ENCODE measurements around the gene EXOC4.
"Not testable (repeated sequence)": the region's sequence is repeated elsewhere in the genome, so short reads cannot be mapped to it uniquely, and the experiment has no call there.

EXOC4 gene

GRCh38 chr7:133777701-133778100, 524.8 kb downstream of the EXOC4 start:
- WGBS, 2 experiments (ENCODE audit: insufficient coverage in 2 of 2), result 88 to 94% methylated on average over 1 to 3 of the region's 4 CpGs
- H3K4me3 ChIP-seq (ENCODE audit: extremely low read depth, insufficient read depth, low read length, poor library complexity, severe bottlenecking), result no peak overlapping the region
- H3K27ac ChIP-seq (ENCODE audit: low read depth, low read length, severe bottlenecking), result no peak overlapping the region

GRCh38 chr7:133778472-133778871, 525.6 kb downstream of the EXOC4 start:
- WGBS, 2 experiments (ENCODE audit: insufficient coverage in 2 of 2), result 98 to 100% methylated on average over 3 to 4 of the region's 5 CpGs
- Histone ChIP-seq H3K27ac (ENCODE audit: low read depth, low read length, severe bottlenecking) (no peak overlapping the region), H3K4me1 (ENCODE audit: control insufficient read depth, insufficient read depth, low read length, poor library complexity, severe bottlenecking) (no peaks in the 10 kb centered on the region)

More at GRCh38 chr7:133777701-133778100, 524.8 kb downstream of the EXOC4 start:
- no peaks in the 10 kb centered on the region for H3K9me3 ChIP-seq (ENCODE audit: control insufficient read depth, low read length)
- no peaks in the 10 kb centered on the region for H3K4me1 ChIP-seq (ENCODE audit: control insufficient read depth, insufficient read depth, low read length, poor library complexity, severe bottlenecking)
- H3K36me3 ChIP-seq (ENCODE audit: control insufficient read depth, insufficient read depth, low read length), result no peaks in the 10 kb centered on the region

GRCh38 chr7:133779538-133779937, 526.7 kb downstream of the EXOC4 start:
- H3K4me3 ChIP-seq (ENCODE audit: extremely low read depth, insufficient read depth, low read length, poor library complexity, severe bottlenecking); H3K27ac ChIP-seq (ENCODE audit: low read depth, low read length, severe bottlenecking); H3K36me3 ChIP-seq (ENCODE audit: control insufficient read depth, insufficient read depth, low read length); H3K9me3 ChIP-seq (ENCODE audit: control insufficient read depth, low read length); H3K4me1 ChIP-seq (ENCODE audit: control insufficient read depth, insufficient read depth, low read length, poor library complexity, severe bottlenecking): not testable (repeated sequence)
- WGBS, 2 experiments (ENCODE audit: insufficient coverage in 2 of 2), result 91 to 100% methylated on average over 3 of the region's 4 CpGs

More at GRCh38 chr7:133778472-133778871, 525.6 kb downstream of the EXOC4 start:
- Histone ChIP-seq H3K9me3 (ENCODE audit: control insufficient read depth, low read length) (no peaks in the 10 kb centered on the region), H3K36me3 (ENCODE audit: control insufficient read depth, insufficient read depth, low read length) (no peaks in the 10 kb centered on the region), H3K4me3 (ENCODE audit: extremely low read depth, insufficient read depth, low read length, poor library complexity, severe bottlenecking) (no peak overlapping the region)

DNA sequence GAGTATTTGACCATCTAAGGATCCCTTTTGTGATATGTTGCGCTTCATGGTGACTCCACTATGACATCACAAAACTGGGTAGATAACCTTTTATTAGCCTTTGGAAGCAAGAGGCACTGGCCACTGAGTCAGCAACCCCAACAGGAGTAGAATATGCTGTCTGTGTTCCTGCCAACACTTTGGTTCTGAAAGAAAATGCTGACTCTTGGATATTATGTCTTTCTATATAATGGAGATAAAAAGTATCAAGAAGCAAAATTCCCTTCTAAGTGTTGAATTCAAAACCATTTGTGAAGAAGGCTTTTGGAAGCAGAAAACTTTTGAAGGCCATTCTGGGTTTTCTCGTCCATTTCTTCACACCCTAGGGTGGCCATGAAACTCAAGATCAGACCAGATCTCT, 528.0 kb downstream of the EXOC4 start:
- Histone ChIP-seq H3K36me3 (ENCODE audit: control insufficient read depth, insufficient read depth, low read length) (no peaks in the 10 kb centered on the region), H3K27ac (ENCODE audit: low read depth, low read length, severe bottlenecking) (no peak overlapping the region), H3K4me1 (ENCODE audit: control insufficient read depth, insufficient read depth, low read length, poor library complexity, severe bottlenecking) (no peaks in the 10 kb centered on the region), H3K4me3 (ENCODE audit: extremely low read depth, insufficient read depth, low read length, poor library complexity, severe bottlenecking) (no peak overlapping the region), H3K9me3 (ENCODE audit: control insufficient read depth, low read length) (no peaks in the 10 kb centered on the region)
- 0% methylated on average over 1 of the region's 2 CpGs; no CpG with 5 or more reads in 1 of the 2 experiments for WGBS, 2 experiments (ENCODE audit: insufficient coverage in 2 of 2)

- no peak overlapping the region for H3K27ac ChIP-seq (ENCODE audit: low read depth, low read length, severe bottlenecking)
- H3K4me1 ChIP-seq (ENCODE audit: control insufficient read depth, insufficient read depth, low read length, poor library complexity, severe bottlenecking), result no peaks in the 10 kb centered on the region
- no peaks in the 10 kb centered on the region for H3K36me3 ChIP-seq (ENCODE audit: control insufficient read depth, insufficient read depth, low read length)
- no peak overlapping the region for H3K4me3 ChIP-seq (ENCODE audit: extremely low read depth, insufficient read depth, low read length, poor library complexity, severe bottlenecking)
- 90 to 91% methylated on average over 6 of the region's 7 CpGs for WGBS, 2 experiments (ENCODE audit: insufficient coverage in 2 of 2)
- no peaks in the 10 kb centered on the region for H3K9me3 ChIP-seq (ENCODE audit: control insufficient read depth, low read length)
These were observed 528.7 kb downstream of the EXOC4 start for GRCh38 chr7:133781486-133782090.

DNA sequence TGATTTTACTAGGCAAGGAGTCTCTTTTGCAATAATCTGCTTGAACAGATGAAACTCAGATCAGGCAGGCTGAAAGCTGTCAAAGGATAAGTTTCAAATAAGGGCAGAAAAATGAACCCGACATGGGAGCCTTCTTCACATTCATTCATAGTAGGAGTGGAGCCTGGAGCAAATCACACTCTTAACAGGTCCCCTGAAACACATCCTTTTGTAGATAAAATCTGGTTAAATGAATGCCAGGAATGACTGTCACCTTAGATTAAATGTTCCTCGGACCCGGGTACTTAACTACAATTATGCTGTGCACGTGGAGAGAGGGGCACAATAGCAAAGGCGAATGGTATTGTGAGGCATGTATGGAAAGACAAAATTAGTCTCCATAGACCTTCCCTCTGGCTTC, 529.6 kb downstream of the EXOC4 start:
- Histone ChIP-seq H3K9me3 (ENCODE audit: control insufficient read depth, low read length) (no peaks in the 10 kb centered on the region), H3K4me3 (ENCODE audit: extremely low read depth, insufficient read depth, low read length, poor library complexity, severe bottlenecking) (no peak overlapping the region), H3K36me3 (ENCODE audit: control insufficient read depth, insufficient read depth, low read length) (no peaks in the 10 kb centered on the region), H3K4me1 (ENCODE audit: control insufficient read depth, insufficient read depth, low read length, poor library complexity, severe bottlenecking) (no peaks in the 10 kb centered on the region), H3K27ac (ENCODE audit: low read depth, low read length, severe bottlenecking) (no peak overlapping the region)
- WGBS, 2 experiments (ENCODE audit: insufficient coverage in 2 of 2), result 92 to 94% methylated on average over 3 to 4 of the region's 5 CpGs

GRCh38 chr7:133783276-133783675, 530.4 kb downstream of the EXOC4 start:
- no peaks in the 10 kb centered on the region for H3K9me3 ChIP-seq (ENCODE audit: control insufficient read depth, low read length)
- H3K4me1 ChIP-seq (ENCODE audit: control insufficient read depth, insufficient read depth, low read length, poor library complexity, severe bottlenecking), result no peaks in the 10 kb centered on the region
- no peaks in the 10 kb centered on the region for H3K36me3 ChIP-seq (ENCODE audit: control insufficient read depth, insufficient read depth, low read length)
- no peak overlapping the region for H3K27ac ChIP-seq (ENCODE audit: low read depth, low read length, severe bottlenecking)
- no peak overlapping the region for H3K4me3 ChIP-seq (ENCODE audit: extremely low read depth, insufficient read depth, low read length, poor library complexity, severe bottlenecking)
- no CpG with 5 or more reads among the region's 2 CpGs for WGBS, 2 experiments (ENCODE audit: insufficient coverage in 2 of 2)

DNA sequence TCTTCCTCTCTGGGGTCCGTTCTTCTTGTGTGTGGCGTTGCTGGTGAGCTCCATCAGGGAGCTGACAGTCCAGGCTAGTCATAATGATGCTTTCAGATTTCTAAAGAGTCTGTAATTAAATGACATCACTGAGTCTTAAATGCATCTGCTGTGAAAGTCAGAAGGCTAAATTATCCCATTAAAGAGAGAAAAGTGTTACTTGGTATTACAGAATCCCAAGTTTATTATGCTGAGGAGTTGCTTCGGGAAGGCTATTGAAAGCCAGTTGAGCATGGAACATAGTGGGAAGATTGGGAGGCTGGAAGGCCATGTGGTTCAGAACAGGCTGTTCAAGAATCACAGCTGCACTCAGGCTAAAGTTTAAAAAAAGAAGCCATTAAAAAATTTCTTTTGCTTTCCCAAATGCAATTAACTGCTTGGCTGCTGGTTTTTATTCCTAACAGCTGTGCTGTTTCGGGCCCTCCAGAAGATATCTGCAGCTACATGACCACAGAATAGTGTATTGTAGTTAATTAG, 531.7 kb downstream of the EXOC4 start:
- Histone ChIP-seq H3K36me3 (ENCODE audit: control insufficient read depth, insufficient read depth, low read length) (no peaks in the 10 kb centered on the region), H3K4me3 (ENCODE audit: extremely low read depth, insufficient read depth, low read length, poor library complexity, severe bottlenecking) (no peak overlapping the region), H3K9me3 (ENCODE audit: control insufficient read depth, low read length) (no peaks in the 10 kb centered on the region), H3K27ac (ENCODE audit: low read depth, low read length, severe bottlenecking) (no peak overlapping the region), H3K4me1 (ENCODE audit: control insufficient read depth, insufficient read depth, low read length, poor library complexity, severe bottlenecking) (no peaks in the 10 kb centered on the region)
- 83 to 100% methylated on average over 1 of the region's 4 CpGs for WGBS, 2 experiments (ENCODE audit: insufficient coverage in 2 of 2)

DNA sequence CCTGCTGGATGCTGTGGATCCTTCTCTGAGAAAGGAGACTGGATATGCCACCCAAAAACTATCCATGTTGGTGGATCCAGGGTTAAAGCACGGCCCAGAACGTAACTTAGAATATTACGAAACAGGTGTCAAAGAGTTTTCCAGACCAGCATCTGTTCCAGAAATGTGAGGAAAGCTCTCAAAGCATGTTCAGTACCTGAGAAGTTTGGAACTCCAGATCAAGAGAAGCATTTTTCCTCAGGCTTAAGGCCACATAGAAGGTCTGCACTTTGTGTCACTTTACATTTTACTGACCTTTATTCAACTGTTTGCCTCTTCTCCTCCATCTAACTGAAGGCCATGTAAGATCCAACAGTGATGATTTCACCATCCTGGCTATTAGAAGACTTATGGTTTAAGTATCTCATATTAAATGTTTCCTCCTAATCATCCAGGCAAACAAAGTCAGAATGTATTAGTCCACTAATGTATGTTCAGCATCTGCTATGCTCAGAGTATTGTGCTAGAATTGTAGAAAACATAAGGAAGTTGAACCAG, 533.6 kb downstream of the EXOC4 start:
- H3K27ac ChIP-seq (ENCODE audit: low read depth, low read length, severe bottlenecking), result no peak overlapping the region
- no peaks in the 10 kb centered on the region for H3K4me1 ChIP-seq (ENCODE audit: control insufficient read depth, insufficient read depth, low read length, poor library complexity, severe bottlenecking)
- H3K36me3 ChIP-seq (ENCODE audit: control insufficient read depth, insufficient read depth, low read length), result no peaks in the 10 kb centered on the region
- H3K4me3 ChIP-seq (ENCODE audit: extremely low read depth, insufficient read depth, low read length, poor library complexity, severe bottlenecking), result no peak overlapping the region
- no peaks in the 10 kb centered on the region for H3K9me3 ChIP-seq (ENCODE audit: control insufficient read depth, low read length)
- WGBS, 2 experiments (ENCODE audit: insufficient coverage in 2 of 2), result 63 to 67% methylated on average over 3 of the region's 3 CpGs

GRCh38 chr7:133789974-133790373, 537.1 kb downstream of the EXOC4 start:
- Histone ChIP-seq H3K36me3 (ENCODE audit: control insufficient read depth, insufficient read depth, low read length) (no peaks in the 10 kb centered on the region), H3K9me3 (ENCODE audit: control insufficient read depth, low read length) (no peaks in the 10 kb centered on the region), H3K4me1 (ENCODE audit: control insufficient read depth, insufficient read depth, low read length, poor library complexity, severe bottlenecking) (no peaks in the 10 kb centered on the region), H3K4me3 (ENCODE audit: extremely low read depth, insufficient read depth, low read length, poor library complexity, severe bottlenecking) (no peak overlapping the region), H3K27ac (ENCODE audit: low read depth, low read length, severe bottlenecking) (no peak overlapping the region)
- WGBS, 2 experiments (ENCODE audit: insufficient coverage in 2 of 2), result 91 to 100% methylated on average over 1 of the region's 3 CpGs

DNA sequence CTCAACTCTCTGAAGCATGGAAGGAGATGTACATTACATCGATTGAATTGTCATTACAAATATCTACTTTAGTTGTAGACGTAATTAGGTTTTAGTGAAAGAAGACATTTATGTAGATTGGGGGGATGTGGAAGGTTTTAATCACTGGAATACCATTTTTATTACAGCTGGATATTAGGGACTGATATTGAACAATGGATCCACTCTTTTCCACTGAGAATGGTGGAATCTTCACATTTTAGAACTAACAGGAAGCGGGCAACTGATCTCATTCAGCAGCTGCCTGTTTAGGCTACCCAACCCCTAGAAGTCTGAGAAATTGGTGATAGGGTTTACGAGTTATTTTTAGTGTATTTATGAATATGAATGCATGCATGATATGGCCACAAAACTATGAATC, 538.0 kb downstream of the EXOC4 start:
- Histone ChIP-seq H3K4me1 (ENCODE audit: control insufficient read depth, insufficient read depth, low read length, poor library complexity, severe bottlenecking) (no peaks in the 10 kb centered on the region), H3K9me3 (ENCODE audit: control insufficient read depth, low read length) (no peaks in the 10 kb centered on the region), H3K27ac (ENCODE audit: low read depth, low read length, severe bottlenecking) (no peak overlapping the region), H3K36me3 (ENCODE audit: control insufficient read depth, insufficient read depth, low read length) (no peaks in the 10 kb centered on the region), H3K4me3 (ENCODE audit: extremely low read depth, insufficient read depth, low read length, poor library complexity, severe bottlenecking) (no peak overlapping the region)
- WGBS, 2 experiments (ENCODE audit: insufficient coverage in 2 of 2), result 94% methylated on average over 3 of the region's 4 CpGs; no CpG with 5 or more reads in 1 of the 2 experiments
